Measurements from ENCODE around the gene SMC6.

Gene SMC6, protein sequence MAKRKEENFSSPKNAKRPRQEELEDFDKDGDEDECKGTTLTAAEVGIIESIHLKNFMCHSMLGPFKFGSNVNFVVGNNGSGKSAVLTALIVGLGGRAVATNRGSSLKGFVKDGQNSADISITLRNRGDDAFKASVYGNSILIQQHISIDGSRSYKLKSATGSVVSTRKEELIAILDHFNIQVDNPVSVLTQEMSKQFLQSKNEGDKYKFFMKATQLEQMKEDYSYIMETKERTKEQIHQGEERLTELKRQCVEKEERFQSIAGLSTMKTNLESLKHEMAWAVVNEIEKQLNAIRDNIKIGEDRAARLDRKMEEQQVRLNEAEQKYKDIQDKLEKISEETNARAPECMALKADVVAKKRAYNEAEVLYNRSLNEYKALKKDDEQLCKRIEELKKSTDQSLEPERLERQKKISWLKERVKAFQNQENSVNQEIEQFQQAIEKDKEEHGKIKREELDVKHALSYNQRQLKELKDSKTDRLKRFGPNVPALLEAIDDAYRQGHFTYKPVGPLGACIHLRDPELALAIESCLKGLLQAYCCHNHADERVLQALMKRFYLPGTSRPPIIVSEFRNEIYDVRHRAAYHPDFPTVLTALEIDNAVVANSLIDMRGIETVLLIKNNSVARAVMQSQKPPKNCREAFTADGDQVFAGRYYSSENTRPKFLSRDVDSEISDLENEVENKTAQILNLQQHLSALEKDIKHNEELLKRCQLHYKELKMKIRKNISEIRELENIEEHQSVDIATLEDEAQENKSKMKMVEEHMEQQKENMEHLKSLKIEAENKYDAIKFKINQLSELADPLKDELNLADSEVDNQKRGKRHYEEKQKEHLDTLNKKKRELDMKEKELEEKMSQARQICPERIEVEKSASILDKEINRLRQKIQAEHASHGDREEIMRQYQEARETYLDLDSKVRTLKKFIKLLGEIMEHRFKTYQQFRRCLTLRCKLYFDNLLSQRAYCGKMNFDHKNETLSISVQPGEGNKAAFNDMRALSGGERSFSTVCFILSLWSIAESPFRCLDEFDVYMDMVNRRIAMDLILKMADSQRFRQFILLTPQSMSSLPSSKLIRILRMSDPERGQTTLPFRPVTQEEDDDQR

DNA sequence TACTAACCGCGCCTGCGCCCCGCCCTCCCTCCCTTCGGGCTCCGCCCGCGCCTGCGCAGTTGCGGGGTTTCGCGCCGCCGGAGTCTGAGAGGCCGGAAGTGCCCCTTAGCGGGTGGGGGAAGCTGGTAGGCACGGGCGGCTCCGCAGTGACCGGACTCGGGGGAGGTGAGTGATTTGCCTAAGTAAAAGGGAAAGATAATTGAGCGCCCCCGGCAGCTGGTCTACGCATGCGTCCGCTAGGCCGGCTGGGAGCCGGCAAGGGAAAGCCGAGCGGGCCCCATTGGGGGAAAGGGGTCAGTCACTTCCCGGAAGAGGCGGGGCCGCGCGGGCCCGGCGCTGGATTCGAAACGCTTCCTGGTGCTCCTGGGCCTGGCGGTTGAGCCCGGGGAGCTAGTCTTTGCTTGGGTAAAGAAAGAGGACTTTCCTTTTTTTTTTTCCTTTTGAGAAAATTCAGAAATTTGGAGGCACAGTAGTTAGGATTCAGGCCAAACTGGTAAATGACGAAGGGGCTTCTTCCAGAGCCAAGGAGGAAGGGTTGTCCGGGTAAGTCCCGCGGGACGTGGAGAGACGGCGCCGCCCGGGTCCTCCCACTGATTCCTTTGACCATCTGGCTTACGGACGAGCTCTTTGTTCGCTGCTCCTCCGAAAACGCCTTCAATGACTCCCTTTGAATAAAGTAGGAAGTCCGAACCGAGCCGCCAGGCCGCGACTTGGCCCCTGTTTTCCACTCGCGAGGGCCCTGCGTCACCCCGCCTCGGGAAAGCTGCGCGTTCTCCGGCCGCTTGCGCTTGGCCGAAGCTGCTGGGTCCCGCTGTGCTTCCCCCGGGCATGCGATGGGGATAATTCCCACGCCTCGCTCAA is at the start of gene SMC6, which contains the start of gene GEN1:
Gene SMC6, minus strand, starts transcription at position 8 of the 861 bp plus-strand sequence. CDS start 7,864 bp downstream, outside the sequence.
Gene GEN1, plus strand, starts transcription at position 336 of the 861 bp plus-strand sequence. CDS start 5,806 bp downstream, outside the sequence.
- DNase-seq = peak; percentile 88

GRCh38 chr2:17800693-17801458 is 47.3 kb upstream of the SMC6 start:
- no peak for DNase-seq

DNA sequence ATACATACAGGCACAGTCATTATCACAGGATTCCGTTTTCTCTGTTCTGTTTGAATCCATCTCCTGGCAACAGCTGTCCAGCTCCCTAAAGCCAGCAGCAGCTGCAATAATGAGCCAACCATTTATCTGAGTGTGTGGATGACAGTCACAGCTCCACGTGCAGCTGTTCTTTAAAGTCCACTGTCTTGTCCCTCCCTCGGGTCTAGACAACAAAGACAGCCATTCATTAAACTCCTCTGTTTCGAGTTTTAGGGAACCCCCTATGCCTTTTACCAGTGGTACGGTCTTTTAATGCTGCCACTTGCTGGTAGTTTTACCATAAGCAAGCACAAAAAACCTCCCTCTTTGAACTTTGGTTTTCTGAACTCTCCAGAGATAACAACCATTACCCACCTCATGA is 46.6 kb upstream of the SMC6 start:
- peak; percentile 41 for DNase-seq

DNA sequence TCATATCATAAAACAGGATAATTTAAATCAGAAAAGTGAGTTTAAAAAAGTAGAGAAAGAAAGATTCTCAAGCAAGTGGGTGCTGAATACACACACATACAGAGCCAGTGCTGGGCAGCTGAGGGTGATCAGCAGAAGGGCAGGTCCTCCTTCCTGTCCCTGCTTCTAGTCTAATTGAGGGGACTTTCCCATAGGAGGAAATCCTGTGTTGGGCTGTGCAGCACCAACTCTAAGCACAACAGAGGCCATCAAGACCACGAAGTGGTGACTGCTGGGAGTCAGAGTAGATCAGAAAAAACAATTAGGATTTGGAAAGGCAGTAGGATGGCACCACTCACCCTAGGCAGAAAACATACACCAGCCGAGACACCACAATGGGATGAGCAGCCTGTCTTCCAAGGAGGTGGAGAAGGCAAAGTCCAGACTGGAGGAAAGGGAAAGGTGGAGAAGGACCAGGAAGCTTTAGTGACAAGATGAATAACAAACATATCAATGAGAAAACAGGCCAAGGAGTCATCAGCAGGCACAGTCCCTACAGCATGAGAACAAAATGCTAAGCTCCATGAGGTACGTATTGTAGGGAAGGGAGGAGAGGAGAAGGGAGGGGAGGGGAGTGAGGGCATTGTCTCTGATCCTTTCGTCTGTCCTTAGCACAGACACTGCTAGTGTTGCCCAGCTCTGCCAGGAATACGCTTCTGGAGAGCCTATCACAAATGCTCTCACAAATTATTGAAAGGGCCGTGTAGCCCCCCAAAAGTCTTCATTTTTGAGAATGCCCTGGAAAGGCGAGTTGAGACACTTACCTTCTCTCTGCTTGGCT is 45.9 kb upstream of the SMC6 start:
- DNase-seq = no peak

- no peak for DNase-seq
These were observed 44.7 kb upstream of the SMC6 start for GRCh38 chr2:17798338-17798737.

- no peak for DNase-seq
These were observed 41.7 kb upstream of the SMC6 start for GRCh38 chr2:17795309-17795708.

DNA sequence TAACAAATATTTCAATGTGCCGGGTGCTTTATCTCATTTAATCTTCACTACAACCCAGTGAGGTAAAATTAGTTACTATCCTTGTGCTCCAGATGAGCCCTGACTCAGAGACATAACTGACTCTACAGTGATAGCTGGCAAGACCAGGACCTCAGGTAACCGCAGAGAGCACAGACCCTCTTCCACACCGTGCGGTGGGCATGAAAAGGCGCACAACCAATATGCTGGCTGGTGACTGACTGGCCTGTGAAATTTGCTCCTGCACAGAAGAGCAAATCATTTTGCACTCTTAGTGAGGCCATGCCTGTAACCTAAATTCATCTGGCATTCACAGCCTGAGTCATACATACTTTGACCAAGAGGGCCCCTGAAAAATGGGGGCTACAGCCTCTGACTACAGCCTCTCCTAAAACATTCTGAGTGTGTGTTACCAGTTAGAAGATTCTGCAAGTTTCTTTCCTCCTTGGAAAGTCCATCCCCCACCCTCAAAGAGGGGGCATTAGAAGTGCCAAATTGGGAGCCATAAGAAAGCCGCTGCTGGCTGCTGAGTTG is 40.3 kb upstream of the SMC6 start:
- DNase-seq = no peak

DNA sequence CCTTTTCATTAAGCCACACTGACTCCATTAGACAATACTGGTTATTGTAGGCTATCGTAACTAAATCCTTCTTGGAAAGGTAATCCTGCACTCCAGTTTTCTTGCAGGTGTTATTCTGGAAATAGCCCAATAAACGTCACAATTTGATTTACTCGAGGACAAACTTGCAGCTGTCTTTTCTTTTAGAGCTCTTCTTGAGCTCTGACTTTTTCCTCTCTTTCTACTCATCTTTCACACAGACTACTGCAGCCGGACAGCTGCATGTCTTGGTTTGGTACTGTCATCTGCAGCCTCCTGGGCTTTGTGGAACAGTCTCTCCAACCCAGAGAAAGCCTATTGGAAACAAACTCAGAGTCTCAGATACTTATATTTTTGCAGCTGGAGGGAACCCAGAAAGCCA is 39.7 kb upstream of the SMC6 start:
- DNase-seq = no peak

DNA sequence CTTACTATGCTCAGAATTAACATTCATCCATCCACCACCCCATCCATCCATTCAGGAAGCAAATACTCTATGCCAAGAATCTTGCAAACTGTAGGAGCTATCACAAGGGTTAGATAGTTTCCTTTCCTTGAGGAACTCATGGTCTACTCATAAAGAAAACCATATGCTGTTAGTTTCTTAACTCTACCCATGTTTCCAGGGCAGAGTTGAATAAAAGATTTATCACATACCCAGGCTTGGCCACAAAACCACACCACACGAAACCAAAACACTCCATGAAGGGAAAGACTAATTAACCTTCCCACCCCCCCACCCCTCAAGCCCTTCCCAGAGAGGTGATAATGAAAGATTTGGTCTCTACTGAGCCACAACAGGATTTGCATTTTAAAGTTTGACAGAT is 38.9 kb upstream of the SMC6 start:
- no peak for DNase-seq

DNA sequence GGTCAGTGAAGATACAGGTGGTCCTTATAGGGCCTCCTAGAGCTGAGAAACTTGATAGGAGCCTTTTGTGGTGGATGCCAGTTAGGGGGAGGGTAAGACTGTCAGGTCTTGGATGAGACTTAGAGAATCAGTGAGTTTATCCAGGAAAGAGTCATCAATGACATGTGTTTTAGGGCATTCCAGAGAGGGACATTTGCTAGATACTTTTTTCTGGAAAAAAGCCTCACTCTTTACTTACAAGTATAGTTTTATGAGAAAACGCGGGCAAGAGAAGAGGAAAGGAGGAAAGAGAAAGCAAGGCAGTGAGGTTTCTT is 38.2 kb upstream of the SMC6 start:
- no peak for DNase-seq

GRCh38 chr2:17791121-17791816 is 37.7 kb upstream of the SMC6 start:
- no peak for DNase-seq

- no peak for DNase-seq
These were observed 36.9 kb upstream of the SMC6 start for GRCh38 chr2:17790536-17790935.

- DNase-seq = no peak
These were observed 35.2 kb upstream of the SMC6 start for GRCh38 chr2:17788773-17789172.

GRCh38 chr2:17786727-17787126 is 33.1 kb upstream of the SMC6 start:
- no peak for DNase-seq

DNA sequence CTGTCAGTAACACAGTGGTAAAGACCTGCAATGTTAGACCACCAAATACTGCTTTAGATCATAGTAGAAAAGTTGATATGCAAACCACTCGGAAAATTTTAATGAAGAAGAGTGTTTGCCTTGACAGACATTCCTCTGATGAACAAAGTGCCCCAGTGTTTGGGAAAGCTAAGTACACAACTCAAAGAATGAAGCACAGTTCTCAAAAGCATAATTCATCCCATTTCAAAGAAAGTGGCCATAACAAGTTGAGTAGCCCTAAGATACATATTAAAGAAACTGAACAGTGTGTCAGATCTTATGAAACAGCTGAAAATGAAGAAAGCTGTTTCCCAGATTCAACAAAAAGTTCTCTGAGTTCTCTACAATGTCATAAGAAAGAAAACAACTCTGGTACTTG is 27.9 kb upstream of the SMC6 start:
- DNase-seq = no peak

GRCh38 chr2:17780546-17780945 is 26.9 kb upstream of the SMC6 start:
- no peak for DNase-seq

GRCh38 chr2:17772532-17772931 is 18.9 kb upstream of the SMC6 start:
- DNase-seq = no peak

DNA sequence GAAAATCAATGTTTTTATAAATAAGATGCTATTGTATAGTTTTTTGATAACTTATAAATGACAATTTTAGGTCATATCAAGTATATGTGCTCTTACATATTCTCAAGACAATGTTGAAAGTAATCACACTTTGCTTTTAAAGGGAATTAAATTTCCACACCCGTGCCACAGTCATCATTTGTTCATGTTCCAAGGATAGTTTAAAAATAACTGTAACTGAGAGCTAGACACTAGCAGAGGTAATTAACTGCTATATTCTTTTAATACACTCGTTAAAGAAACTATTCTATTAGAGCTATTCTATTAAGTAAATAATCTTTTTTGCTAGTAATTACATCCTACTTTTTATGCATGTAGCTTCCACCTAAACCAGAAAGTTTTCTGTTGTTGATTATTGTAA is 18.3 kb upstream of the SMC6 start:
- DNase-seq = no peak

DNA sequence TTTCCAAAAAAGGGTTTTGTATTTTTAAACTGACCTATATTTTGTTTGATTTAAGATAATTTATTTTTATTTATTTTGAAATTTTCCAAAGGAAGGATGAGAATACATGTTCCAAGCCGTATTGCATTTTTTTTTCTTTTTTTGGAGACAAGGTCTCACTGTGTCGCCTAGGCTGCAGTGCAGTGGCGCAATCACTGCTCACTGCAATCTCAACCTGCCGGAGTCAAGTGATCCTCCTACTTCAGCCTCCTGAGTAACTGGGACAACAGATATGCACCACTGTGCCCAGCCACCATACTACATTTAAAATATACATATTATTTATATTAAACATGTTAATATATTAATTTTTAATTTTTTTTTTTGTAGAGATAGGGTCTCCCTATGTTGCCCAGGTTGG is 15.3 kb upstream of the SMC6 start:
- DNase-seq = no peak

GRCh38 chr2:17765398-17765797 is 11.8 kb upstream of the SMC6 start:
- DNase-seq = no peak
